Esophagus squamous epithelium (tissue), 5 donors: ENCODE results near the gene KRT4. TPM values are rescaled to one million over a fixed set of nuclear protein-coding genes. Genes with fewer than 3 reads are reported as not detected.

Source experiments
- DNase-seq: peaks from one replicate; lab custom pipeline; 2025; lab: John Stamatoyannopoulos, UW
- H3K27ac ChIP-seq, 4 donors: fragments of 200-600 bp; sonication (generic); one replicate each; pipeline ENCODE4 v1.5.1; 2016 to 2019; ENCODE audit warnings: mild to moderate bottlenecking in 1 of 4
- H3K27me3 ChIP-seq, 4 donors: fragments of 200-600 bp; sonication (generic); 1 replicate in 3 of 4; 2 replicates in 1 of 4; pipeline versions ENCODE4 v1.5.1 to v1.6.0; 2017 to 2021; ENCODE audit warnings: antibody characterized with exemption in 1 of 4
- H3K36me3 ChIP-seq, 3 donors: fragments of 200-600 bp; sonication (generic); one replicate each; pipeline ENCODE4 v1.5.1; 2016 to 2019
- H3K4me1 ChIP-seq, 3 donors: fragments of 200-600 bp; sonication (generic); one replicate each; pipeline ENCODE4 v1.5.1; 2017 to 2019
- H3K4me3 ChIP-seq, 4 donors: fragments of 200-600 bp; sonication (generic); 1 replicate in 3 of 4; 2 replicates in 1 of 4; pipeline ENCODE4 v1.5.1; 2016 to 2019; ENCODE audit warnings: mild to moderate bottlenecking in 2 of 4, moderate library complexity in 1 of 4
- H3K9me3 ChIP-seq, 3 donors: fragments of 200-600 bp; sonication (generic); one replicate each; pipeline ENCODE4 v1.5.1; 2016 to 2019
- POLR2A ChIP-seq, 4 donors: fragments of 450-650 bp; IDR thresholded peaks; one replicate each; pipeline ENCODE4 v1.6.1; 2017; ENCODE audit warnings: antibody characterized with exemption in 4 of 4, mild to moderate bottlenecking in 4 of 4, moderate library complexity in 3 of 4
- WGBS, 2 donors: methylation state at CpG; one replicate each; pipeline ENCODE4 v1.1.5; 2018; 5-methylcytosine and 5-hydroxymethylcytosine counted together
- intact Hi-C: fragments of 100-400 bp; cut with DNase I; formaldehyde crosslinking; loops from one replicate; pipeline ENCODE4 v1.15.0; 2022
- total RNA-seq, 4 donors: library from RNA; depleted of rRNA; stranded (reverse); fragments of >200 nt; gene quantifications; one replicate each; pipeline ENCODE4 v1.1.0, GENCODE V29; 2016
- TF ChIP-seq, protein P1 (sequence below), 6 experiments: fragments of 450-650 bp in 4 of 6; fragments of 200-600 bp in 2 of 6; sonication (generic) in 2 of 6; IDR thresholded peaks; one replicate each; pipeline ENCODE4 v1.5.1; 2016 to 2019; ENCODE audit warnings: antibody characterized with exemption in 6 of 6, mild to moderate bottlenecking in 4 of 6, moderate library complexity in 4 of 6
- donor health status: DM: yes; HTN: yes; CAD: no.

Gene KRT4
- total RNA-seq, 4 donors from 2014 or later, result 3,147 to 27,876 (median 8,563) TPM

DNA sequence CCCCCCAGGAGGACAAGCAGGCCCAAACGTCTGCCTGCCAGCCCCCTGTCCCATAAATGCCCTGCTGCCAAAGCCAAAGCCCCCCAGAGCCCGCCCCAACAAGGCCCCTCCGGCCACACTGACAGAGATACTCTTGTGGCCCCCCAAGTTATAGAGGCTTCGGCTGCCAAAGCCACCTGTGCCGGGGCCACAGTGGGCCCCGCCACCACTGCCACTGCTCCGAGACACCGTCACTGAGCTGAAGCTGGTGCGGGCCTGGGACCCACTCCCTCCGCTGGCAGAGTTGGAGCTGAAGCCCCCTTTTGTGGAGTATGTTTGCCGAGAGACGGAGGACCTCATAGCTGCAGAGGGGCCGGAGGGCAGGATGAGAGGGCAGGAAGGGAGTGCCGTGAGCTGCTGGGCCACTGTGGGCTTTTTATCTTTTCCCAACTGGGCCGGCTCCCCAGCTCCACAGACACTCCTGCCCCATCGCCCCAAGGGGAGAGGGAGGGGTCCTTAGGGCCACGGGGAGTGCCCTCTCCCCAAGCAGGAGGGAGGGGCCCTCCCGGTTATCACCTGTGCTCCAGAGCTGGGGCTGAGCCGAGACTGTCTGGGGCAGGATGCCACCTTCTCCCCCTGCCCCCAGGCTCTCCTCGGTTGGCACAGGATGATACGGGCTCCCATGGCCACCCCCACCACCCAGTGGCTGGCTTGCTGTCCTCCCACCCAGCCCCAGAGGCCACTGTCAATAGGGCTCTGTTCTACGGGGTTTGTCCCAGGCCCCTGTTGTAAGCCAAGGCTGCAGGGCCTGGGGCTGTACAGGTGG, 20.2 kb upstream of the KRT4 start, which contains the start of gene KRT79:
KRT79 (minus strand) TSS at position 390 of the 805 bp plus-strand sequence; CDS start at position 339, 51 bp downstream.
- H3K9me3 ChIP-seq, result no peaks in the 10 kb centered on the region
- no peak for DNase-seq
- H3K27ac ChIP-seq, result no peak within 1 kb of the TSS
- H3K4me3 ChIP-seq, result no peak within 1 kb of the TSS
- peaks cover 0 to 21% (median 0%) of the 10 kb centered on the region in 3 donors for H3K4me1 ChIP-seq
- 60 to 72% methylated on average over 1 to 10 of the region's 22 CpGs for WGBS, 2 donors
- TF ChIP-seq POLR2A (IDR thresholded peaks at IDR 0.05), result no peak
- TF ChIP-seq, protein P1, sequence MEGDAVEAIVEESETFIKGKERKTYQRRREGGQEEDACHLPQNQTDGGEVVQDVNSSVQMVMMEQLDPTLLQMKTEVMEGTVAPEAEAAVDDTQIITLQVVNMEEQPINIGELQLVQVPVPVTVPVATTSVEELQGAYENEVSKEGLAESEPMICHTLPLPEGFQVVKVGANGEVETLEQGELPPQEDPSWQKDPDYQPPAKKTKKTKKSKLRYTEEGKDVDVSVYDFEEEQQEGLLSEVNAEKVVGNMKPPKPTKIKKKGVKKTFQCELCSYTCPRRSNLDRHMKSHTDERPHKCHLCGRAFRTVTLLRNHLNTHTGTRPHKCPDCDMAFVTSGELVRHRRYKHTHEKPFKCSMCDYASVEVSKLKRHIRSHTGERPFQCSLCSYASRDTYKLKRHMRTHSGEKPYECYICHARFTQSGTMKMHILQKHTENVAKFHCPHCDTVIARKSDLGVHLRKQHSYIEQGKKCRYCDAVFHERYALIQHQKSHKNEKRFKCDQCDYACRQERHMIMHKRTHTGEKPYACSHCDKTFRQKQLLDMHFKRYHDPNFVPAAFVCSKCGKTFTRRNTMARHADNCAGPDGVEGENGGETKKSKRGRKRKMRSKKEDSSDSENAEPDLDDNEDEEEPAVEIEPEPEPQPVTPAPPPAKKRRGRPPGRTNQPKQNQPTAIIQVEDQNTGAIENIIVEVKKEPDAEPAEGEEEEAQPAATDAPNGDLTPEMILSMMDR (IDR thresholded peaks at IDR 0.05), result no peak
- H3K36me3 ChIP-seq, result no peaks in the 10 kb centered on the region
- peaks cover 0 to 24% (median 0%) of the 10 kb centered on the region in 4 donors for H3K27me3 ChIP-seq
- intact Hi-C loops, result no loop called here

DNA sequence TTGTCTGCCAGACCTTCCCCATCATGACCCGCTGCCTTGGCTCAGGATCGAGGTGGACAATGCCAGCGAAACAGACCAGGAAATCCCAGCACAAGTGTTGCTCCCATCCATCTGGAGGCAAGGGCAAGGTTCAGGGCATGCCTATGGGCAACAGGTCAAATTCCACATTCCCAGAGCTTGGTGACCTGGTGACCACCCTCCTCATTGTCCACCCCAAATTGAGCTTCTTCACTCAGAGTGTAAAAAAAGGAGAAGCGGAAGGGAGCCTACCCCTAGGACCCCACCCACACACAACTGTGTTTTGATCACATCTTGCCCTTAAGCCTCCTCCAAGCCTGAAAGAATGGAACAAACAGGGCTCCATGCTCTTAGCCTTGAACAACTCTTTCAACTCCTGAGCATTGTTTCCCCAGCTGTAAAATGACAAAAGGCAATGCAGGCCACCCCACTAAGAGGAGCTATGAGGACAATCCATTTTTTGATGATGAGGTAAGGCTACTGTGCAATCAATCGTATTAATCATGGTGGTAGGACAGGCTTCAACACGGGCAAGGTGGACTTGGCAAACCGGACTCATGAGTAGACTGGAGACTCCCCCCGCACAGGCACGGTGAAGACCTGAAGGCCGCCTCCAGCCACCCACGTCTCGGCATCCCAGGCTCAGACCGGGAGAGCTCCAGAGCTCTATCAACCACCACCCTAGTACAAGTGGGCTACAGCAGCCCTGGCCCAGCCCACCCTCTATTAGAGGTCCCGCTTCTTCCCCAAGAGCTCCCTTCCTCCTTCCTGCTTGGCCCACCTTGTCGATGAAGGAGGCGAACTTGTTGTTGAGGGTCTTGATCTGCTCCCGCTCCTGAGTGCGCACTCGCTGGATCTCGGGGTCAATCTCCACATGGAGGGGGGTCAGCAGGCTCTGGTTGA, 19.3 kb upstream of the KRT4 start:
- no peaks in the 10 kb centered on the region for H3K36me3 ChIP-seq
- H3K27me3 ChIP-seq, result peaks cover 0 to 20% (median 0%) of the 10 kb centered on the region in 4 donors
- no peaks in the 10 kb centered on the region for H3K9me3 ChIP-seq
- TF ChIP-seq, protein P1 (IDR thresholded peaks at IDR 0.05), result no peak
- TF ChIP-seq POLR2A (IDR thresholded peaks at IDR 0.05), result no peak
- no peak overlapping the region for H3K4me3 ChIP-seq
- intact Hi-C loops, result no loop called here
- peaks cover 0 to 20% (median 0%) of the 10 kb centered on the region in 3 donors for H3K4me1 ChIP-seq
- DNase-seq, result no peak
- H3K27ac ChIP-seq, result no peak overlapping the region
- WGBS, 2 donors, result 90 to 97% methylated on average over 11 of the region's 20 CpGs

DNA sequence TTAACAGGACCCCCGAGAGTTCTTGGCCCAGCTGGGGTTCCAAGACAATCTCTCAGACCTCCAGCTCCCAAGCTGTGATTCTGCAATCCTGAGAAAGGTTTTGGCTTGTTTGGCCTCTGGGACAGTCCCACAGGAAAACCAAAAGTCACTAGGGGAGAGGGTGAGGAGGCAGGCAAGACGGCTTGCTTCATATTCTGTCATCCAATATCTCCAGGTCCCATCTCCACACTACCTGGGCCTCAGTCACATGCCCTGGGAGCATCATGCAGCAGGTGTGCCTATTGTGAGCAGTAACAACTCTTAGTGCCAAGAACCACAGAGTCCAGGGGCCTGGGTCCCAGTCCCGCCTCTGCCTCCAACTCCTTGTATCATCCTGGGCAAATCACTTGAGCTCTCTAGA, 18.5 kb upstream of the KRT4 start:
- Histone ChIP-seq H3K4me3 (no peak overlapping the region), H3K27me3 (peaks cover 0 to 20% (median 0%) of the 10 kb centered on the region in 4 donors), H3K36me3 (no peaks in the 10 kb centered on the region), H3K9me3 (no peaks in the 10 kb centered on the region), H3K27ac (no peak overlapping the region), H3K4me1 (peaks cover 0 to 12% (median 0%) of the 10 kb centered on the region in 3 donors)
- intact Hi-C loops, result no loop called here
- DNase-seq, result no peak
- TF ChIP-seq, protein P1 (IDR thresholded peaks at IDR 0.05), result no peak
- TF ChIP-seq POLR2A (IDR thresholded peaks at IDR 0.05), result no peak
- 61 to 83% methylated on average over 3 of the region's 3 CpGs for WGBS, 2 donors

DNA sequence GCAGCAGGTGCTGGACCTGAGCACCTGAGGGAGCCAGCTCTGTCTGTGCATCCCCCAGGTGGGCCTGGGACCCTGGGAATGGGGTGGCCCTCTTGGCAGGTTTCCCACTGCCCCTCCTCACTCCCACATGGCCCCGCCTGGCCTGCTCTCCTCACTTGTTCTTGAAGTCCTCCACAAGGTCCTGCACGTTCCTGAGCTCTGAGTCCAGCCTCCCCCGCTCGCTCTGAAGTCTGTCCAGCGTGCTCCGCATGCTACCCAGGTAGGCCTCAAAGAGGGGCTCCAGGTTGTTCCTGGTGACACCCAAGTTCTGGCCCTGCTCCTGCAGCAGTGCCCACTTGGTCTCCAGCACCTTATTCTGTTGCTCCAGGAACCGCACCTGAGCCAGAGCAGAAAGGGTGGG, 17.3 kb upstream of the KRT4 start:
- no peaks in the 10 kb centered on the region for H3K4me1 ChIP-seq
- no peaks in the 10 kb centered on the region for H3K9me3 ChIP-seq
- 67 to 96% methylated on average over 1 to 5 of the region's 7 CpGs for WGBS, 2 donors
- no peak overlapping the region for H3K27ac ChIP-seq
- H3K36me3 ChIP-seq, result no peaks in the 10 kb centered on the region
- intact Hi-C loops, result no loop called here
- no peak overlapping the region for H3K4me3 ChIP-seq
- DNase-seq, result no peak
- TF ChIP-seq, protein P1 (IDR thresholded peaks at IDR 0.05), result no peak
- no peak for TF ChIP-seq POLR2A (IDR thresholded peaks at IDR 0.05)
- peaks cover 0 to 18% (median 0%) of the 10 kb centered on the region in 4 donors for H3K27me3 ChIP-seq
